WTC11 (cell line): Measurements from ENCODE around the gene GABRR1. TPM values are rescaled to one million over a fixed set of nuclear protein-coding genes. Genes with fewer than 3 reads are reported as not detected.

Experiments
- ATF1 ChIP-seq: sonication (generic); formaldehyde crosslinking; IDR thresholded peaks from 2 replicates; pipeline ENCODE4 v1.8.1; 2023; ENCODE audit warnings: mild to moderate bottlenecking, moderate library complexity, missing genetic modification reagents
- CREB1 ChIP-seq: sonication (generic); formaldehyde crosslinking; IDR thresholded peaks from 2 replicates; pipeline ENCODE4 v1.8.0; 2023; ENCODE audit warnings: mild to moderate bottlenecking, missing genetic modification reagents
- EMX1 ChIP-seq: fragments of 250-450 bp; sonication (Bioruptor Pico); IDR thresholded peaks from 2 replicates; pipeline ENCODE4 v1.8.0; 2021; ENCODE audit warnings: mild to moderate bottlenecking
- ETV6 ChIP-seq: sonication (generic); formaldehyde crosslinking; IDR thresholded peaks from 2 replicates; pipeline ENCODE4 v1.8.1; 2022; ENCODE audit warnings: mild to moderate bottlenecking, missing genetic modification reagents
- FOXK1 ChIP-seq: sonication (generic); formaldehyde crosslinking; IDR thresholded peaks from 2 replicates; pipeline ENCODE4 v1.8.0; 2022; ENCODE audit warnings: mild to moderate bottlenecking, moderate library complexity, missing genetic modification reagents
- GABPB1 ChIP-seq: sonication (generic); formaldehyde crosslinking; IDR thresholded peaks from 2 replicates; pipeline ENCODE4 v1.8.1; 2023; ENCODE audit warnings: mild to moderate bottlenecking, missing genetic modification reagents
- MYBL2 ChIP-seq: sonication (generic); formaldehyde crosslinking; IDR thresholded peaks from 2 replicates; pipeline ENCODE4 v1.8.1; 2023; ENCODE audit warnings: mild to moderate bottlenecking, moderate library complexity, missing genetic modification reagents
- NR3C1 ChIP-seq: sonication (generic); formaldehyde crosslinking; conservative IDR thresholded peaks from 2 replicates; pipeline ENCODE4 v1.8.1; 2023; ENCODE audit warnings: low read depth, mild to moderate bottlenecking, missing genetic modification reagents
- RELA ChIP-seq: sonication (generic); formaldehyde crosslinking; IDR thresholded peaks from 2 replicates; pipeline ENCODE4 v1.8.1; 2022; ENCODE audit warnings: missing genetic modification reagents, mild to moderate bottlenecking, borderline replicate concordance
- SMAD3 ChIP-seq: sonication (generic); formaldehyde crosslinking; IDR thresholded peaks from 2 replicates; pipeline ENCODE4 v1.8.0; 2022; ENCODE audit warnings: missing genetic modification reagents, mild to moderate bottlenecking, borderline replicate concordance
- SOX15 ChIP-seq: fragments of 250-450 bp; sonication (Bioruptor Pico); IDR thresholded peaks from 2 replicates; pipeline ENCODE4 v1.9.0; 2021; ENCODE audit warnings: mild to moderate bottlenecking
- TCF7 ChIP-seq: sonication (generic); formaldehyde crosslinking; IDR thresholded peaks from 2 replicates; pipeline ENCODE4 v1.8.0; 2022; ENCODE audit warnings: mild to moderate bottlenecking, low read depth, missing genetic modification reagents, moderate library complexity
- TP53 ChIP-seq: sonication (generic); formaldehyde crosslinking; IDR thresholded peaks from 2 replicates; pipeline ENCODE4 v1.8.1; 2023; ENCODE audit warnings: mild to moderate bottlenecking, missing genetic modification reagents
- ZBTB21 ChIP-seq: sonication (generic); formaldehyde crosslinking; IDR thresholded peaks from 2 replicates; pipeline ENCODE4 v1.8.1; 2023; ENCODE audit warnings: mild to moderate bottlenecking, missing genetic modification reagents, borderline replicate concordance
- ZNF219 ChIP-seq: sonication (generic); formaldehyde crosslinking; IDR thresholded peaks from 2 replicates; pipeline ENCODE4 v1.8.0; 2023; ENCODE audit warnings: missing genetic modification reagents, mild to moderate bottlenecking, borderline replicate concordance
- ZNF263 ChIP-seq: sonication (generic); formaldehyde crosslinking; IDR thresholded peaks from 2 replicates; pipeline ENCODE4 v1.8.1; 2022; ENCODE audit warnings: low read depth, mild to moderate bottlenecking, moderate library complexity, missing genetic modification reagents
- ZNF423 ChIP-seq: fragments of 250-450 bp; sonication (Bioruptor Pico); IDR thresholded peaks from 2 replicates; pipeline ENCODE4 v2.1.2; 2022; ENCODE audit warnings: mild to moderate bottlenecking, moderate library complexity
- ZNF671 ChIP-seq: fragments of 250-450 bp; sonication (Bioruptor Pico); IDR thresholded peaks from 2 replicates; pipeline ENCODE4 v1.8.0; 2021; ENCODE audit warnings: mild to moderate bottlenecking
- total RNA-seq: library from RNA; stranded (reverse); gene quantifications from 3 replicates; pipeline ENCODE4 v1.2.3, GENCODE V29; 2021
- TF ChIP-seq, protein P1 (sequence below): fragments of 250-450 bp; sonication (Bioruptor Pico); conservative IDR thresholded peaks from 2 replicates; pipeline ENCODE4 v1.9.0; 2021; ENCODE audit warnings: mild to moderate bottlenecking
- TF ChIP-seq, protein P2 (sequence below): sonication (generic); formaldehyde crosslinking; conservative IDR thresholded peaks from 2 replicates; pipeline ENCODE4 v1.8.1; 2022; ENCODE audit warnings: mild to moderate bottlenecking, missing genetic modification reagents
- TF ChIP-seq, protein P3 (sequence below): sonication (generic); formaldehyde crosslinking; IDR thresholded peaks from 2 replicates; pipeline ENCODE4 v1.8.0; 2022; ENCODE audit warnings: mild to moderate bottlenecking, missing genetic modification reagents
- TF ChIP-seq, protein P4 (sequence below): sonication (generic); formaldehyde crosslinking; IDR thresholded peaks from 2 replicates; pipeline ENCODE4 v1.8.1; 2023; ENCODE audit warnings: mild to moderate bottlenecking, missing genetic modification reagents, moderate library complexity
- TF ChIP-seq, protein P5 (sequence below): fragments of 250-450 bp; sonication (Bioruptor Pico); IDR thresholded peaks from 2 replicates; pipeline ENCODE4 v2.1.2; 2022; ENCODE audit warnings: mild to moderate bottlenecking, moderate library complexity
- TF ChIP-seq, protein P6 (sequence below): sonication (generic); formaldehyde crosslinking; IDR thresholded peaks from 2 replicates; pipeline ENCODE4 v1.8.0; 2022; ENCODE audit warnings: mild to moderate bottlenecking, missing genetic modification reagents
- TF ChIP-seq, protein P7 (sequence below): sonication (generic); formaldehyde crosslinking; IDR thresholded peaks from 2 replicates; pipeline ENCODE4 v1.8.0; 2022; ENCODE audit warnings: missing genetic modification reagents
- TF ChIP-seq, protein P8 (sequence below): sonication (generic); formaldehyde crosslinking; IDR thresholded peaks from 2 replicates; pipeline ENCODE4 v1.8.1; 2023; ENCODE audit warnings: mild to moderate bottlenecking, missing genetic modification reagents, moderate library complexity

GABRR1 gene
- total RNA-seq, 1 experiment from 2014 or later, result 0.24 TPM

DNA sequence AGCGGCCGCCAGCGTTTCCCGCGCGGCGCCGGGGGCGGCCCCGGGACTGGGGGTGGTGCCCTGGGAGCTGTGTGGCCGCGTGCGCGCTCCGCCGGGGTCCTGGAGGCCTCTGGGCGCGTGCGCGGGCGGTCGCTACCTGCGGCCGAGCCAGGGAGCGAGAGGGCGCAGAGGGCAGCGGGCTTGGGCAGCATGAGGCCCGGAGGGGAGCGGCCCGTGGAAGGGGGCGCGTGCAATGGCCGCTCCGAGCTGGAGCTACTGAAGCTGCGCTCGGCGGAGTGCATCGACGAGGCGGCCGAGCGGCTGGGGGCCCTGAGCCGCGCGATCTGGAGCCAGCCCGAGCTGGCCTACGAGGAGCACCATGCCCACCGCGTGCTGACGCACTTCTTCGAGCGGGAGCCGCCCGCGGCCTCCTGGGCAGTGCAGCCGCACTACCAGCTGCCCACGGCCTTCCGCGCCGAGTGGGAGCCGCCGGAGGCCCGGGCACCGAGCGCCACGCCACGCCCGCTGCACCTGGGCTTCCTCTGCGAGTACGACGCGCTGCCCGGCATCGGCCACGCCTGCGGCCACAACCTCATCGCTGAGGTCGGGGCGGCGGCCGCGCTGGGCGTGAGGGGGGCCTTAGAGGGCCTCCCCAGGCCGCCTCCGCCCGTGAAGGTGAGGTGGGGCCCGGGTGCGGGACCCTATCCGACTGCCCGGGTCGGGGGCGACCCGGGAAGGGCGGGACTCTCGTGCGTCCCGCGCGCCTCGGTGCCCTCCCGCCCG, 71.0 kb downstream of the GABRR1 start, which contains the start of gene PM20D2 (continued):
- TF ChIP-seq, protein P1, sequence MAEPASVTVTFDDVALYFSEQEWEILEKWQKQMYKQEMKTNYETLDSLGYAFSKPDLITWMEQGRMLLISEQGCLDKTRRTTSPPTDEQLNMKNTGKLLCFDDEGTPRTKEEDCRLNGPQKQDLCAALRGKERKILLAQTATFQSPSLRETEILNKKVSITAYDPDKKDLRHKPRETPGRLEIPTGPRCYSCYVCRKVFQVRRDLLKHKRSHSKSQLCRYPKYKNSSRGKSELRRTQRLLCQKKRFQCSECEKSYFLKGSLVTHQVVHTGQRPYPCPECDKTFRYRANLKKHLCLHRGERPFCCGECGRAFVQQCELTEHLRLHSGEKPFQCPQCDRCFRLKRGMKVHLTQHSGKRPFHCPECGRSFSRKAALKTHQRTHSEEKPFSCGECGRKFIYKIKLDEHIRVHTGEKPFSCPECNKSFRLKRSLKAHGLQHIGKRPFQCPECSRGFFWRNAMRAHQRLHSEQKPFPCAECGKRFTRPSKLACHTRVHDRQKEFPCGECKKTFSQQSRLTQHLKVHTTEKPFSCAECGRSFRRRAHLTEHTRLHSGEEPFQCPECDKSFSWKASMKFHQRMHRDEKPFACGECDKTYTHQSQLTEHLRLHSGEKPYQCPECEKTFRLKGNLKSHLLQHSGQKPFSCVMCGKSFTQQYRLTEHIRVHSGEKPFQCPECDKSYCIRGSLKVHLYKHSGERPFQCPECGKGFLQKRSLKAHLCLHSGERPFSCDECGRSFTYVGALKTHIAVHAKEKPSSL, result no peak
- TF ChIP-seq ZNF671 (CRISPR knock-in tag) (no peak), ZNF219 (CRISPR knock-in tag) (peak; percentile 85; the same call in 1 of the 2 replicates), FOXK1 (CRISPR knock-in tag) (0 out of 2 replicates have a peak, but pooled peaks have one; percentile 25), NR3C1 (CRISPR knock-in tag) (no peak), CREB1 (CRISPR knock-in tag) (peak; percentile 70; the same call in 1 of the 2 replicates), SMAD3 (CRISPR knock-in tag) (peak; percentile 90; the same call in 1 of the 2 replicates), TP53 (CRISPR knock-in tag) (peak; percentile 94), EMX1 (no peak), GABPB1 (CRISPR knock-in tag) (no peak; the same call in 1 of the 2 replicates), ZBTB21 (peak; percentile 83; the same call in 1 of the 2 replicates), SOX15 (no peak), ETV6 (CRISPR knock-in tag) (peak; percentile 66), TCF7 (CRISPR knock-in tag) (peak; percentile 93), MYBL2 (CRISPR knock-in tag) (peak; percentile 96), RELA (CRISPR knock-in tag) (peak; percentile 92), ZNF263 (CRISPR knock-in tag) (peak; percentile 69), ATF1 (CRISPR knock-in tag) (0 out of 2 replicates have a peak, but pooled peaks have one; percentile 16), ZNF423 (CRISPR knock-in tag) (no peak)
- TF ChIP-seq, protein P2, sequence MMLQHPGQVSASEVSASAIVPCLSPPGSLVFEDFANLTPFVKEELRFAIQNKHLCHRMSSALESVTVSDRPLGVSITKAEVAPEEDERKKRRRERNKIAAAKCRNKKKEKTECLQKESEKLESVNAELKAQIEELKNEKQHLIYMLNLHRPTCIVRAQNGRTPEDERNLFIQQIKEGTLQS (CRISPR knock-in tag), result 0 out of 2 replicates have a peak, but pooled peaks have one; percentile 57
- TF ChIP-seq, protein P3, sequence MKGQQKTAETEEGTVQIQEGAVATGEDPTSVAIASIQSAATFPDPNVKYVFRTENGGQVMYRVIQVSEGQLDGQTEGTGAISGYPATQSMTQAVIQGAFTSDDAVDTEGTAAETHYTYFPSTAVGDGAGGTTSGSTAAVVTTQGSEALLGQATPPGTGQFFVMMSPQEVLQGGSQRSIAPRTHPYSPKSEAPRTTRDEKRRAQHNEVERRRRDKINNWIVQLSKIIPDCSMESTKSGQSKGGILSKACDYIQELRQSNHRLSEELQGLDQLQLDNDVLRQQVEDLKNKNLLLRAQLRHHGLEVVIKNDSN (CRISPR knock-in tag), result peak; percentile 69
- TF ChIP-seq, protein P4, sequence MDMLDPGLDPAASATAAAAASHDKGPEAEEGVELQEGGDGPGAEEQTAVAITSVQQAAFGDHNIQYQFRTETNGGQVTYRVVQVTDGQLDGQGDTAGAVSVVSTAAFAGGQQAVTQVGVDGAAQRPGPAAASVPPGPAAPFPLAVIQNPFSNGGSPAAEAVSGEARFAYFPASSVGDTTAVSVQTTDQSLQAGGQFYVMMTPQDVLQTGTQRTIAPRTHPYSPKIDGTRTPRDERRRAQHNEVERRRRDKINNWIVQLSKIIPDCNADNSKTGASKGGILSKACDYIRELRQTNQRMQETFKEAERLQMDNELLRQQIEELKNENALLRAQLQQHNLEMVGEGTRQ (CRISPR knock-in tag), result peak; percentile 20; the same call in 1 of the 2 replicates
- TF ChIP-seq, protein P5, sequence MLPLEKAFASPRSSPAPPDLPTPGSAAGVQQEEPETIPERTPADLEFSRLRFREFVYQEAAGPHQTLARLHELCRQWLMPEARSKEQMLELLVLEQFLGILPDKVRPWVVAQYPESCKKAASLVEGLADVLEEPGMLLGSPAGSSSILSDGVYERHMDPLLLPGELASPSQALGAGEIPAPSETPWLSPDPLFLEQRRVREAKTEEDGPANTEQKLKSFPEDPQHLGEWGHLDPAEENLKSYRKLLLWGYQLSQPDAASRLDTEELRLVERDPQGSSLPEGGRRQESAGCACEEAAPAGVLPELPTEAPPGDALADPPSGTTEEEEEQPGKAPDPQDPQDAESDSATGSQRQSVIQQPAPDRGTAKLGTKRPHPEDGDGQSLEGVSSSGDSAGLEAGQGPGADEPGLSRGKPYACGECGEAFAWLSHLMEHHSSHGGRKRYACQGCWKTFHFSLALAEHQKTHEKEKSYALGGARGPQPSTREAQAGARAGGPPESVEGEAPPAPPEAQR (CRISPR knock-in tag), result no peak
- TF ChIP-seq, protein P6, sequence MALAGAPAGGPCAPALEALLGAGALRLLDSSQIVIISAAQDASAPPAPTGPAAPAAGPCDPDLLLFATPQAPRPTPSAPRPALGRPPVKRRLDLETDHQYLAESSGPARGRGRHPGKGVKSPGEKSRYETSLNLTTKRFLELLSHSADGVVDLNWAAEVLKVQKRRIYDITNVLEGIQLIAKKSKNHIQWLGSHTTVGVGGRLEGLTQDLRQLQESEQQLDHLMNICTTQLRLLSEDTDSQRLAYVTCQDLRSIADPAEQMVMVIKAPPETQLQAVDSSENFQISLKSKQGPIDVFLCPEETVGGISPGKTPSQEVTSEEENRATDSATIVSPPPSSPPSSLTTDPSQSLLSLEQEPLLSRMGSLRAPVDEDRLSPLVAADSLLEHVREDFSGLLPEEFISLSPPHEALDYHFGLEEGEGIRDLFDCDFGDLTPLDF (CRISPR knock-in tag), result peak; percentile 90
- TF ChIP-seq, protein P7, sequence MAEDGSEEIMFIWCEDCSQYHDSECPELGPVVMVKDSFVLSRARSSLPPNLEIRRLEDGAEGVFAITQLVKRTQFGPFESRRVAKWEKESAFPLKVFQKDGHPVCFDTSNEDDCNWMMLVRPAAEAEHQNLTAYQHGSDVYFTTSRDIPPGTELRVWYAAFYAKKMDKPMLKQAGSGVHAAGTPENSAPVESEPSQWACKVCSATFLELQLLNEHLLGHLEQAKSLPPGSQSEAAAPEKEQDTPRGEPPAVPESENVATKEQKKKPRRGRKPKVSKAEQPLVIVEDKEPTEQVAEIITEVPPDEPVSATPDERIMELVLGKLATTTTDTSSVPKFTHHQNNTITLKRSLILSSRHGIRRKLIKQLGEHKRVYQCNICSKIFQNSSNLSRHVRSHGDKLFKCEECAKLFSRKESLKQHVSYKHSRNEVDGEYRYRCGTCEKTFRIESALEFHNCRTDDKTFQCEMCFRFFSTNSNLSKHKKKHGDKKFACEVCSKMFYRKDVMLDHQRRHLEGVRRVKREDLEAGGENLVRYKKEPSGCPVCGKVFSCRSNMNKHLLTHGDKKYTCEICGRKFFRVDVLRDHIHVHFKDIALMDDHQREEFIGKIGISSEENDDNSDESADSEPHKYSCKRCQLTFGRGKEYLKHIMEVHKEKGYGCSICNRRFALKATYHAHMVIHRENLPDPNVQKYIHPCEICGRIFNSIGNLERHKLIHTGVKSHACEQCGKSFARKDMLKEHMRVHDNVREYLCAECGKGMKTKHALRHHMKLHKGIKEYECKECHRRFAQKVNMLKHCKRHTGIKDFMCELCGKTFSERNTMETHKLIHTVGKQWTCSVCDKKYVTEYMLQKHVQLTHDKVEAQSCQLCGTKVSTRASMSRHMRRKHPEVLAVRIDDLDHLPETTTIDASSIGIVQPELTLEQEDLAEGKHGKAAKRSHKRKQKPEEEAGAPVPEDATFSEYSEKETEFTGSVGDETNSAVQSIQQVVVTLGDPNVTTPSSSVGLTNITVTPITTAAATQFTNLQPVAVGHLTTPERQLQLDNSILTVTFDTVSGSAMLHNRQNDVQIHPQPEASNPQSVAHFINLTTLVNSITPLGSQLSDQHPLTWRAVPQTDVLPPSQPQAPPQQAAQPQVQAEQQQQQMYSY, result peak; percentile 51
- TF ChIP-seq, protein P8, sequence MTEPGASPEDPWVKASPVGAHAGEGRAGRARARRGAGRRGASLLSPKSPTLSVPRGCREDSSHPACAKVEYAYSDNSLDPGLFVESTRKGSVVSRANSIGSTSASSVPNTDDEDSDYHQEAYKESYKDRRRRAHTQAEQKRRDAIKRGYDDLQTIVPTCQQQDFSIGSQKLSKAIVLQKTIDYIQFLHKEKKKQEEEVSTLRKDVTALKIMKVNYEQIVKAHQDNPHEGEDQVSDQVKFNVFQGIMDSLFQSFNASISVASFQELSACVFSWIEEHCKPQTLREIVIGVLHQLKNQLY (CRISPR knock-in tag), result no peak; the same call in 1 of the 2 replicates
